NCI-H69 (cell line): ENCODE results near the gene CAMKMT.

Source experiments
- DNase-seq: peaks from one replicate; lab custom pipeline; 2025; lab: John Stamatoyannopoulos, UW

Gene CAMKMT

GRCh38 chr2:44651974-44652373, 290.2 kb downstream of the CAMKMT start:
- DNase-seq, result no peak

- DNase-seq, result peak; percentile 67
Observed at GRCh38 chr2:44652701-44653100, 291.0 kb downstream of the CAMKMT start.

- peak; percentile 97 for DNase-seq
Observed at GRCh38 chr2:44655401-44655864, 293.7 kb downstream of the CAMKMT start.

- peak; percentile 31 for DNase-seq
Observed at GRCh38 chr2:44656460-44656859, 294.7 kb downstream of the CAMKMT start.

GRCh38 chr2:44663471-44664073, 301.8 kb downstream of the CAMKMT start:
- DNase-seq, result peak; percentile 80

GRCh38 chr2:44668336-44668735, 306.6 kb downstream of the CAMKMT start:
- peak; percentile 50 for DNase-seq

GRCh38 chr2:44671276-44671675, 309.5 kb downstream of the CAMKMT start:
- no peak for DNase-seq

- peak; percentile 51 for DNase-seq
Observed at GRCh38 chr2:44671916-44672315, 310.2 kb downstream of the CAMKMT start.

GRCh38 chr2:44672431-44672830, 310.7 kb downstream of the CAMKMT start:
- no peak for DNase-seq

- peak; percentile 90 for DNase-seq
Observed at GRCh38 chr2:44674473-44675284, 312.9 kb downstream of the CAMKMT start.

- DNase-seq, result no peak
Observed at GRCh38 chr2:44676379-44676778, 314.6 kb downstream of the CAMKMT start.

GRCh38 chr2:44679584-44679983, 317.8 kb downstream of the CAMKMT start:
- peak; percentile 64 for DNase-seq

- DNase-seq, result peak; percentile 64
Observed at GRCh38 chr2:44679990-44680389, 318.2 kb downstream of the CAMKMT start.

- DNase-seq, result peak; percentile 94
Observed at GRCh38 chr2:44680424-44680971, 318.8 kb downstream of the CAMKMT start.

GRCh38 chr2:44680983-44681531, 319.3 kb downstream of the CAMKMT start:
- peak; percentile 90 for DNase-seq

- peak; percentile 56 for DNase-seq
Observed at GRCh38 chr2:44682459-44682858, 320.7 kb downstream of the CAMKMT start.

- no peak for DNase-seq
Observed at GRCh38 chr2:44684559-44684958, 322.8 kb downstream of the CAMKMT start.

GRCh38 chr2:44686561-44686960, 324.8 kb downstream of the CAMKMT start:
- DNase-seq, result no peak

GRCh38 chr2:44687686-44688455, 326.1 kb downstream of the CAMKMT start:
- no peak for DNase-seq

- no peak for DNase-seq
Observed at GRCh38 chr2:44688456-44689124, 326.8 kb downstream of the CAMKMT start.

- peak; percentile 33 for DNase-seq
Observed at GRCh38 chr2:44689516-44689915, 327.8 kb downstream of the CAMKMT start.
